ENCODE measurements around the gene PLA2G3. TPM values are rescaled to one million over a fixed set of nuclear protein-coding genes. Genes with fewer than 3 reads are reported as not detected.

Gene PLA2G3
- total and polyA plus RNA-seq, 2 of the 13 experiments (the other 11 are each of a cell fraction or from before 2014, with no cell fraction given), result 0.12 to 0.42 TPM

- TF ChIP-seq ZNF660 (CRISPR knock-in tag; IDR thresholded peaks at IDR 0.05; ENCODE audit: borderline replicate concordance, low read depth), result no peak
These were observed 44.7 kb upstream of the PLA2G3 start (continued) for GRCh38 chr22:31185056-31185455.

- H3K79me2 ChIP-seq (ENCODE audit: insufficient read depth, low read length), result peaks cover 8% of the 10 kb centered on the region
- ATAC-seq (no peak), FAIRE-seq (no peak)
- no peak for TF ChIP-seq TEF (CRISPR knock-in tag; IDR thresholded peaks at IDR 0.05)
- no peak for TF ChIP-seq EP300 (IDR thresholded peaks at IDR 0.05; ENCODE audit: low read depth in 2 of 2, low read length in 2 of 2)
- no peak for TF ChIP-seq EP300 (CRISPR knock-in tag; IDR thresholded peaks at IDR 0.05; ENCODE audit: borderline replicate concordance)
- no peak for TF ChIP-seq ZFP62 (CRISPR knock-in tag; IDR thresholded peaks at IDR 0.05)
- no peak for TF ChIP-seq MATR3 (CRISPR knock-in tag; IDR thresholded peaks at IDR 0.05)
- TF ChIP-seq TMF1 (CRISPR knock-in tag; IDR thresholded peaks at IDR 0.05; ENCODE audit: low read depth), result no peak
- TF ChIP-seq EZH2 (conservative IDR thresholded peaks at IDR 0.05; ENCODE audit: low read depth, low read length), result no peak
- TF ChIP-seq ZNF605 (CRISPR knock-in tag; IDR thresholded peaks at IDR 0.05), result no peak
- no peak for TF ChIP-seq HES4 (CRISPR knock-in tag; IDR thresholded peaks at IDR 0.05; ENCODE audit: borderline replicate concordance)
- TF ChIP-seq AGO2 (optimal IDR thresholded peaks at IDR 0.05; ENCODE audit: low read depth, low read length), result no peak
- no peak for TF ChIP-seq BCL3 (CRISPR knock-in tag; IDR thresholded peaks at IDR 0.05)
- no peak for TF ChIP-seq CENPX (CRISPR knock-in tag; IDR thresholded peaks at IDR 0.05)
- no peak for TF ChIP-seq SOX6 (IDR thresholded peaks at IDR 0.05)
- no peak for TF ChIP-seq SOX6 (CRISPR knock-in tag; IDR thresholded peaks at IDR 0.05)
- TF ChIP-seq ATF5 (CRISPR knock-in tag; IDR thresholded peaks at IDR 0.05; ENCODE audit: low read depth), result no peak
- no peak for TF ChIP-seq RERE (CRISPR knock-in tag; IDR thresholded peaks at IDR 0.05; ENCODE audit: low read depth)
These were observed 43.7 kb upstream of the PLA2G3 start for GRCh38 chr22:31184015-31184414.

More at GRCh38 chr22:31184015-31184414, 43.7 kb upstream of the PLA2G3 start:
- BruUV-seq (replicated peaks), result no TSS peak
- no peak overlapping the region for H3K9ac ChIP-seq (ENCODE audit: insufficient read depth, low read depth, low read length)
- intact Hi-C loops (cut with micrococcal nuclease; ENCODE audit: unreplicated experiment) (no loop called here), in situ Hi-C loops (cut with HindIII; ENCODE audit: extremely low pct_ligation_motif_present, low pct_unique_long_range_greater_than_20kb) (no loop called here)
- no peak overlapping the region for H3K27ac ChIP-seq (ENCODE audit: extremely low read length, insufficient read depth, low read length)
- no peaks in the 10 kb centered on the region for H3K27me3 ChIP-seq (ENCODE audit: control insufficient read depth in 1 of 2, insufficient read depth in 2 of 2, low read length in 2 of 2)
- H3K4me2 ChIP-seq (ENCODE audit: low read depth, low read length), result no peak overlapping the region
- no peaks in the 10 kb centered on the region for H3K9me3 ChIP-seq (ENCODE audit: low read length)
- ChIA-PET CTCF (ENCODE audit: low intra/inter-chr PET ratio, low total read pairs) (no interaction called here), POLR2A (no interaction called here)
- DNase-seq (ENCODE audit: low spot score), result no peak
- peaks cover 1 to 33% of the 10 kb centered on the region in 2 experiments; a peak in 4 of 5 replicates for H3K36me3 ChIP-seq (replicated peaks in 1 of 2; ENCODE audit: control insufficient read depth in 1 of 2, insufficient read depth in 2 of 2, low read length in 2 of 2)
- no CpG with 5 or more reads among the region's 30 CpGs for WGBS (ENCODE audit: low lambda C conversion rate)
- peaks cover 7% of the 10 kb centered on the region for H3K4me1 ChIP-seq (ENCODE audit: insufficient read depth, low read length)
- H3K4me3 ChIP-seq (replicated peaks in 1 of 3; ENCODE audit: insufficient read depth in 1 of 3, low read depth in 2 of 3, low read length in 3 of 3), result no peak overlapping the region
- no peak overlapping the region for H2AFZ ChIP-seq (ENCODE audit: low read length)
- no peaks in the 10 kb centered on the region for H4K20me1 ChIP-seq (ENCODE audit: insufficient read depth, low read length)
